Activated CD4-positive, alpha-beta T cell treated with anti-CD3 and anti-CD28 coated beads, Interleukin-2, amount 50 U/mL, for 16 hours (primary cell): ENCODE measurements around the gene API5.
A peak's percentile ranks its signal among the peaks of the same experiment; 100 is the strongest.
"Not testable (repeated sequence)": the region's sequence is repeated elsewhere in the genome, so short reads cannot be mapped to it uniquely, and the experiment has no call there.

Experiments
- DNase-seq: peaks from one replicate; pipeline ENCODE4 v3.0.0-alpha.2; 2020

Gene API5

GRCh38 chr11:43311791-43312607 lies at the start of gene API5:
API5 (plus strand) TSS chr11:43311996; CDS start chr11:43312128, 132 bp downstream.
- peak; percentile 97 for DNase-seq

- no peak for DNase-seq
These were observed 43.8 kb upstream of the API5 start for GRCh38 chr11:43267856-43268580.

GRCh38 chr11:43268786-43269185 lies 43.0 kb upstream of the API5 start:
- no peak for DNase-seq

GRCh38 chr11:43269254-43269918 lies 42.4 kb upstream of the API5 start:
- DNase-seq, result no peak

- no peak for DNase-seq
These were observed 41.3 kb upstream of the API5 start for GRCh38 chr11:43270468-43270867.

- DNase-seq, result peak; percentile 12
These were observed 33.4 kb upstream of the API5 start for GRCh38 chr11:43278193-43278956.

- peak; percentile 28 for DNase-seq
These were observed 29.0 kb upstream of the API5 start for GRCh38 chr11:43282607-43283440.

- DNase-seq, result no peak
These were observed 26.0 kb upstream of the API5 start for GRCh38 chr11:43285826-43286225.

- no peak for DNase-seq
These were observed 22.4 kb upstream of the API5 start for GRCh38 chr11:43289368-43289767.

GRCh38 chr11:43298397-43298796 lies 13.4 kb upstream of the API5 start:
- no peak for DNase-seq

GRCh38 chr11:43315966-43316365 lies 4.2 kb downstream of the API5 start:
- no peak for DNase-seq

- DNase-seq, result peak; percentile 53
These were observed 4.7 kb downstream of the API5 start for GRCh38 chr11:43316451-43316850.

GRCh38 chr11:43327987-43328386 lies 16.2 kb downstream of the API5 start:
- DNase-seq, result no peak

GRCh38 chr11:43328482-43328881 lies 16.7 kb downstream of the API5 start:
- no peak for DNase-seq

GRCh38 chr11:43341159-43341558 lies 29.4 kb downstream of the API5 start:
- DNase-seq, result no peak

- DNase-seq, result not testable (repeated sequence)
These were observed 39.6 kb downstream of the API5 start for GRCh38 chr11:43351426-43351825.

- no peak for DNase-seq
These were observed 42.5 kb downstream of the API5 start for GRCh38 chr11:43354311-43354710.

GRCh38 chr11:43356336-43356735 lies 44.5 kb downstream of the API5 start:
- DNase-seq, result no peak

GRCh38 chr11:43358279-43358800 lies 46.5 kb downstream of the API5 start:
- no peak for DNase-seq

GRCh38 chr11:43358801-43359421 lies 47.1 kb downstream of the API5 start, which contains the start of gene TTC17:
TTC17 (plus strand) TSS chr11:43358920; CDS start chr11:43358955, 35 bp downstream.
- DNase-seq, result peak; percentile 95

- DNase-seq, result peak; percentile 45
These were observed 47.6 kb downstream of the API5 start for GRCh38 chr11:43359422-43359818.
